K562 treated with DMSO at 1 percent for 48 hours (cell line): ENCODE measurements around the gene CERS5. TPM values are rescaled to one million over a fixed set of nuclear protein-coding genes. Genes with fewer than 3 reads are reported as not detected.

Experiments
- total RNA-seq: library from RNA; unstranded; fragments of 300-600 nt; gene quantifications from 2 replicates; pipeline ENCODE4 v1.2.3, GENCODE V29; 2022; ENCODE audit warnings: low replicate concordance; ENCODE audit errors: extremely low read depth

Gene CERS5, protein sequence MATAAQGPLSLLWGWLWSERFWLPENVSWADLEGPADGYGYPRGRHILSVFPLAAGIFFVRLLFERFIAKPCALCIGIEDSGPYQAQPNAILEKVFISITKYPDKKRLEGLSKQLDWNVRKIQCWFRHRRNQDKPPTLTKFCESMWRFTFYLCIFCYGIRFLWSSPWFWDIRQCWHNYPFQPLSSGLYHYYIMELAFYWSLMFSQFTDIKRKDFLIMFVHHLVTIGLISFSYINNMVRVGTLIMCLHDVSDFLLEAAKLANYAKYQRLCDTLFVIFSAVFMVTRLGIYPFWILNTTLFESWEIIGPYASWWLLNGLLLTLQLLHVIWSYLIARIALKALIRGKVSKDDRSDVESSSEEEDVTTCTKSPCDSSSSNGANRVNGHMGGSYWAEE
- not detected in 2 replicates for total RNA-seq

DNA sequence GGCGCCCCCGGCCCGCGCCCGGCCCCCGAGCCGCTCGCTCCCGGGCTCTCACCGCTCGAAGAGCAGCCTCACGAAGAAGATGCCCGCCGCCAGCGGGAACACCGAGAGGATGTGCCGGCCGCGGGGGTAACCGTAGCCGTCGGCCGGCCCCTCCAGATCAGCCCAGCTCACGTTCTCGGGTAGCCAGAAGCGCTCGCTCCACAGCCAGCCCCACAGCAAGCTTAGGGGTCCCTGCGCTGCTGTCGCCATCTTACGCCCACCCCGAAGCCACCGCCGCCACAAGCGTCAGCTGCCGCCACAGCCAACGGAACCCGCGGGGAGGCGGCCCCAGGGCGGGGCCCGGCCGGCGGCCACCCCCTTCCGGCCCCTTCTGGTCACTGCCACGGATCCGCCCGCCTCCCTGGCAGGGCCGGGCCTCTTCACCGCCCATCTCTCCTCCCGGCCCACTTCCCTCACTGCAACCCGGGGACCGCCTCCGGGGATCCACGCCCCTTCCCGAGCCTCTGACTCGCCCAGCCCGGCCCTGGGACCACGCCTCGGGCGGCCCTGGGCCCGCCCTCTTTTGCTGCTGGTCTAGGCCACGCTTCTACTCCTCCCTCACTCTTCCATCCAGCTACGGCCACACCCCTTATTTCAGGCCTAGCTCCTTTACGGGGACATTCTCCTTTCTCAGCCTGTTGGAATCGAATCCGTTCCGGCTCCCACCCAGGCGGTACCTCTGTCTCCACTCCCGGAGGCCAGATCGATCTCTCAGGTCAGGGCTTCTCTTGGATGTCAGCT lies at the start of gene CERS5:
CERS5 (minus strand) TSS at position 321 of the 780 bp plus-strand sequence; CDS start at position 249, 72 bp downstream.

DNA sequence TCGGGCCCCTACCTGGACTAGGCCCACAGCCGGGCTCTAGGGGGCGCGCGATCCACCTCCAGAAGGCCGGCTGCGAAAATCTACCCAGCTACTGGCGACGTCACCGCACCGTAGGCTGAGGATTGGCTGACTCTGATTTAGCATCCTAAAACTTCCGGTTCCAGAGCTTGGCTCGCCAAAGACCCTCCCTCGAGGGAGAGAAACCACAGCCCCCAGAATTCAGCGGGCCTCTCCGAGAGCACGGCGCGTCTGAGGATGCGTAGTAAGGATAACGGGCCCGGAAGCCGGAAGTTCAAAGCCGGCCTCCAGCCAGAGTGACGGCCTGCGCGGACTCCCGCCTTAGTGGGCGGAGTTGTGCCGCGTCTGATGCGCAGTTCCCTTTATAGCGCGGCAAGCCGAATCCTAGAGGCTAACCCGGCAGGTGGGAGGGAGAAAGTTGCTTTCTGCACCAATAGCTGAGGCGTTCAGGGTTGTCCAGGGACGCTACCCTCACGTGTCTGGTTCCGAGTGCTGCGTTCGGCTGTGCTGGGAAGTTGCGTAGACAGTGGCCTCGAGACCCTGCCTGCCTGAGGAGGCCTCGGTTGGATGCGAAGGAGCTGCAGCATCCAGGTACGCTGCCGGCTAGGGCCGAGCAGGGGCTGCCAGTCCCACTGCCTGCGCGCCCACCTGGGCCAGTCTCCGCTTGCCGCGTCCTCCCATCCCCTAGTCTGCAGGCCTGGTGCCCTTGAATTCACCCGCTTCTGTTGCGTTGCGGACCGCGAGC lies 55.3 kb downstream of the CERS5 start, which contains the start of gene COX14:
COX14 (plus strand) TSS at position 544 of the 763 bp plus-strand sequence. CDS start 7,808 bp downstream, outside the sequence.

DNA sequence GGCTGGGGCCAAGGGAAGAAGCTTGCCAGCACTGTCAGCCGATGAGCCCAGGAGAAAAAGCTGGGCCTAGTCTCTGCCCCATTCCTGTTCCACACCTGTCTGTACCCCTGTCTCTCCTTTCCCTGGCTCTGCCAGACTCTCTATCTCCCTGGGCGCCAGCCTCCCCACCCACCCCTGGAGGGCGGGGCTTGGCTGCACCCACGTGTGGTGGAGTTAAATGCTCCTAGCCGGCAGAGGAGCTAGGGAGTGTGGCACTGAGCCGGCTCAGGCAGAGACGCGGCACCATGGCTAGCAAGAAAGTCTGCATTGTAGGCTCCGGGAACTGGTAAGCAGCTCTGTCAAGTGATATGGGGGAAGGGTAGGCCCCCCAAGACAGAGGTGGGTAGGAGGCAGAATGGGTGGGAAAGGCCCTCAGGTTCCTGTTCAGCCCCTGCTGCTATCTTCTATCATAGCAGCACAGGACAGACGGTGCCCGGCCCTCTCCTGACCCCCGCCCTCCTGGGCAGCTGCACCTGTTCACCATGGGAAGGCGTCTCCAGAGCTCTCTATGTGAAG lies 63.3 kb downstream of the CERS5 start, which contains the start of gene GPD1:
GPD1 (plus strand) TSS at position 242 of the 555 bp plus-strand sequence; CDS start at position 285, 43 bp downstream.

DNA sequence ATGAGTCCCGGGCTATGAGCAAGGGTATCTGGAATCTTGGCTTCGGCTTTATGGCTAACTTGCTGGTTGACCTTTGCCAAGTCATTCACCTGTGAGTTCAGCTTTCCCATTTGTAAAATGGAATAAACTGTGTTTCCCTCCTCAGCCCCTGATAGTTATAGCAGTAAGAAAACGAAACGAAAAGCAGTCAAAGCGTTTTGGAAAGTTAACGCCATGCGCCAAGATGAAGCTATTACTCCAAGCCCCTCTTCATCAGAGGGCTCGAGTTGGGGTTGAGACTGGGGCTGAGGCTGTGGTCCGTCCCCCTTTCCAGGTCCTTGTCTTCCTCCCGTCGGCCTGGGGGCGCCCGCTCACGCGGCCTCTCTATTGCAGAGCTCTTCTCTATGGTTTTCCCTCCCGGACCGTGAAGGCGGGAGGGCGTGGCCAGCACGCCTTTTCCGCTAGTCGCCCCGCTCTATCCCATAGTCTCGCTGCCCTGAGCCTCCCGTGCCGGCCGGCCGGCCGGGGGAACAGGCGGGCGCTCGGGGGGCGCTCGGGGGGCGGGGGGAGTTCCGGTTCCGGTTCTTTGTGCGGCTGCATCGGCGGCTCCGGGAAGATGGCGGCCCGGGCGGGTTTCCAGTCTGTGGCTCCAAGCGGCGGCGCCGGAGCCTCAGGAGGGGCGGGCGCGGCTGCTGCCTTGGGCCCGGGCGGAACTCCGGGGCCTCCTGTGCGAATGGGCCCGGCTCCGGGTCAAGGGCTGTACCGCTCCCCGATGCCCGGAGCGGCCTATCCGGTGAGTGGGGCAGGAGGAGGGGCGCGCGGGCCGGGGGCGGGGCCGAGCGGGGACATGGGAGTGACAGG lies 82.2 kb downstream of the CERS5 start, which contains the start of gene SMARCD1:
SMARCD1 (plus strand) TSS at position 568 of the 840 bp plus-strand sequence; CDS start at position 596, 28 bp downstream.

Other genes with a start within 250 kb of the CERS5 start
- not detected in 2 replicates for gene AQP2, start 216.6 kb downstream of the CERS5 start, total RNA-seq
- gene AQP5, start 205.5 kb downstream of the CERS5 start, total RNA-seq, result not detected in 2 replicates
- not detected in 2 replicates for gene AQP6, start 194.4 kb downstream of the CERS5 start, total RNA-seq
- gene RACGAP1, start 141.9 kb downstream of the CERS5 start, total RNA-seq, result not detected in 2 replicates
- not detected in 2 replicates for gene ASIC1, start 109.8 kb downstream of the CERS5 start, total RNA-seq
- gene SMARCD1, start 82.0 kb downstream of the CERS5 start, total RNA-seq, result not detected in 2 replicates
- gene GPD1, start 63.4 kb downstream of the CERS5 start, total RNA-seq, result not detected in 2 replicates
- gene COX14, start 55.1 kb downstream of the CERS5 start, total RNA-seq, result not detected in 2 replicates
- not detected in 2 replicates for gene LIMA1, start 116.2 kb upstream of the CERS5 start, total RNA-seq
- not detected in 2 replicates for gene FAM186A, start 229.2 kb upstream of the CERS5 start, total RNA-seq
- not detected in 2 replicates for gene LARP4, start 233.5 kb upstream of the CERS5 start, total RNA-seq